Measurements from ENCODE around the gene KDM6B. TPM values are rescaled to one million over a fixed set of nuclear protein-coding genes. Genes with fewer than 3 reads are reported as not detected.

KDM6B gene
- total and polyA plus RNA-seq, 9 of the 15 experiments (the other 6 are each of a cell fraction or from before 2014, with no cell fraction given), result 0.01 to 22.9 (median 2.2) TPM

DNA sequence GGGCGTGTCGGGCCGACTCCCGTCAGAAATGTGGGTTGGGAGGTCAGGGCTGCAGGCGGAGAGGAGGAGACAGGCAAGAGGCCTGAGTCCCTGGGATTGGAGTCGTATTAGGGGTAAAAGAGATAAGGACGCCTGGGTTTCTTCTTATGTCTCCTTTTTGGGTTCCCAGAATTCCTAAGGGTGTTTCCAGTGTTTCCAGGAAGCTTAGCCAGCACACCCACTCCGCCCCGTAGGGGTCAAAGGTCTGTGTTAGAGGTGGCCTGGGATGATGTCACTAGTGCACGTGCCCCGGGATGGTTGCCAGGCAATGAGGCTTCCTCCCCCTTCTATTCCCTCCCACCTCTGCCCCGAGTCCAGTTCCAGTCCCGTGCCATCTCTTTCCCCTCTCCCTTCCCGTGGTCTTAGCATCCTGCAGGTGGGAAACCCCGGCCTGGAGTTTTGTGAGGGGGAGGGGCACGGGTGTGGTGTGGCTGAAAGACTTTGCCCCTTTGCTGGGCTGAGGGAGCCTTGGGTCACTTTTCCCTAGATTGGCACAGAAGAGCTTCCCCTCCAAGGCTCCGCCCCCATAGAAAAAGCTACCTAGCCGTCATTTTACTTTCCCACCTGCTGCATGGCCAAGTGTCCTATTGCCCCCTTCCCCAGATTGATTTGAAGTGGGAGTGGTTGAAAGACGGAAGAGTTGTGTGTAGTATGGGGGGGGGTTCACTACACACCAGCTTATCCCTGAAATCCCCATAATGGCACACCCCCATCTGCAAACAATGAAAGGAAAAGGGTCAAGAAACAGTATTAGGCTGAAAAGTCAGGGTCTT lies 2.8 kb downstream of the KDM6B start (continued):
- TF ChIP-seq TBL1XR1 (IDR thresholded peaks at IDR 0.05; ENCODE audit: low read length in 2 of 2) (peak in 1 of 2 experiments; percentile 79; a peak in 2 of 4 replicates), FOSL1 (tag; conservative IDR thresholded peaks at IDR 0.05) (peak; percentile 57), ESRRA (IDR thresholded peaks at IDR 0.05; ENCODE audit: borderline replicate concordance, low read depth) (peak; percentile 69; the same call in 1 of the 2 replicates), CBFA2T3 (IDR thresholded peaks at IDR 0.05) (peak; percentile 40), CHD2 (IDR thresholded peaks at IDR 0.05; ENCODE audit: low read depth, low read length) (peak; percentile 79), CTBP1 (IDR thresholded peaks at IDR 0.05; ENCODE audit: borderline replicate concordance) (peak; percentile 77; the same call in 1 of the 2 replicates), EWSR1 (IDR thresholded peaks at IDR 0.05; ENCODE audit: borderline replicate concordance, low read depth, partially characterized antibody) (no peak), BHLHE40 (IDR thresholded peaks at IDR 0.05; ENCODE audit: low read length) (peak; percentile 100), CXXC5 (CRISPR knock-in tag; IDR thresholded peaks at IDR 0.05) (peak; percentile 79), MCM2 (IDR thresholded peaks at IDR 0.05; ENCODE audit: low read depth) (no peak), ZEB2 (IDR thresholded peaks at IDR 0.05) (peak; percentile 55; the same call in 1 of the 2 replicates)
- TF ChIP-seq, protein P1, sequence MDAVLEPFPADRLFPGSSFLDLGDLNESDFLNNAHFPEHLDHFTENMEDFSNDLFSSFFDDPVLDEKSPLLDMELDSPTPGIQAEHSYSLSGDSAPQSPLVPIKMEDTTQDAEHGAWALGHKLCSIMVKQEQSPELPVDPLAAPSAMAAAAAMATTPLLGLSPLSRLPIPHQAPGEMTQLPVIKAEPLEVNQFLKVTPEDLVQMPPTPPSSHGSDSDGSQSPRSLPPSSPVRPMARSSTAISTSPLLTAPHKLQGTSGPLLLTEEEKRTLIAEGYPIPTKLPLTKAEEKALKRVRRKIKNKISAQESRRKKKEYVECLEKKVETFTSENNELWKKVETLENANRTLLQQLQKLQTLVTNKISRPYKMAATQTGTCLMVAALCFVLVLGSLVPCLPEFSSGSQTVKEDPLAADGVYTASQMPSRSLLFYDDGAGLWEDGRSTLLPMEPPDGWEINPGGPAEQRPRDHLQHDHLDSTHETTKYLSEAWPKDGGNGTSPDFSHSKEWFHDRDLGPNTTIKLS (IDR thresholded peaks at IDR 0.05; ENCODE audit: borderline replicate concordance, low read depth), result peak; percentile 42; the same call in 1 of the 2 replicates
- TF ChIP-seq, protein P2, sequence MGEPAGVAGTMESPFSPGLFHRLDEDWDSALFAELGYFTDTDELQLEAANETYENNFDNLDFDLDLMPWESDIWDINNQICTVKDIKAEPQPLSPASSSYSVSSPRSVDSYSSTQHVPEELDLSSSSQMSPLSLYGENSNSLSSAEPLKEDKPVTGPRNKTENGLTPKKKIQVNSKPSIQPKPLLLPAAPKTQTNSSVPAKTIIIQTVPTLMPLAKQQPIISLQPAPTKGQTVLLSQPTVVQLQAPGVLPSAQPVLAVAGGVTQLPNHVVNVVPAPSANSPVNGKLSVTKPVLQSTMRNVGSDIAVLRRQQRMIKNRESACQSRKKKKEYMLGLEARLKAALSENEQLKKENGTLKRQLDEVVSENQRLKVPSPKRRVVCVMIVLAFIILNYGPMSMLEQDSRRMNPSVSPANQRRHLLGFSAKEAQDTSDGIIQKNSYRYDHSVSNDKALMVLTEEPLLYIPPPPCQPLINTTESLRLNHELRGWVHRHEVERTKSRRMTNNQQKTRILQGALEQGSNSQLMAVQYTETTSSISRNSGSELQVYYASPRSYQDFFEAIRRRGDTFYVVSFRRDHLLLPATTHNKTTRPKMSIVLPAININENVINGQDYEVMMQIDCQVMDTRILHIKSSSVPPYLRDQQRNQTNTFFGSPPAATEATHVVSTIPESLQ (CRISPR knock-in tag; IDR thresholded peaks at IDR 0.05), result no peak
- TF ChIP-seq, protein P3, sequence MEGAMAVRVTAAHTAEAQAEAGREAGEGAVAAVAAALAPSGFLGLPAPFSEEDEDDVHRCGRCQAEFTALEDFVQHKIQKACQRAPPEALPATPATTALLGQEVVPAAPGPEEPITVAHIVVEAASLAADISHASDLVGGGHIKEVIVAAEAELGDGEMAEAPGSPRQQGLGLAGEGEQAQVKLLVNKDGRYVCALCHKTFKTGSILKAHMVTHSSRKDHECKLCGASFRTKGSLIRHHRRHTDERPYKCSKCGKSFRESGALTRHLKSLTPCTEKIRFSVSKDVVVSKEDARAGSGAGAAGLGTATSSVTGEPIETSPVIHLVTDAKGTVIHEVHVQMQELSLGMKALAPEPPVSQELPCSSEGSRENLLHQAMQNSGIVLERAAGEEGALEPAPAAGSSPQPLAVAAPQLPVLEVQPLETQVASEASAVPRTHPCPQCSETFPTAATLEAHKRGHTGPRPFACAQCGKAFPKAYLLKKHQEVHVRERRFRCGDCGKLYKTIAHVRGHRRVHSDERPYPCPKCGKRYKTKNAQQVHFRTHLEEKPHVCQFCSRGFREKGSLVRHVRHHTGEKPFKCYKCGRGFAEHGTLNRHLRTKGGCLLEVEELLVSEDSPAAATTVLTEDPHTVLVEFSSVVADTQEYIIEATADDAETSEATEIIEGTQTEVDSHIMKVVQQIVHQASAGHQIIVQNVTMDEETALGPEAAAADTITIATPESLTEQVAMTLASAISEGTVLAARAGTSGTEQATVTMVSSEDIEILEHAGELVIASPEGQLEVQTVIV (CRISPR knock-in tag; IDR thresholded peaks at IDR 0.05; ENCODE audit: borderline replicate concordance), result no peak
- TF ChIP-seq, protein P4, sequence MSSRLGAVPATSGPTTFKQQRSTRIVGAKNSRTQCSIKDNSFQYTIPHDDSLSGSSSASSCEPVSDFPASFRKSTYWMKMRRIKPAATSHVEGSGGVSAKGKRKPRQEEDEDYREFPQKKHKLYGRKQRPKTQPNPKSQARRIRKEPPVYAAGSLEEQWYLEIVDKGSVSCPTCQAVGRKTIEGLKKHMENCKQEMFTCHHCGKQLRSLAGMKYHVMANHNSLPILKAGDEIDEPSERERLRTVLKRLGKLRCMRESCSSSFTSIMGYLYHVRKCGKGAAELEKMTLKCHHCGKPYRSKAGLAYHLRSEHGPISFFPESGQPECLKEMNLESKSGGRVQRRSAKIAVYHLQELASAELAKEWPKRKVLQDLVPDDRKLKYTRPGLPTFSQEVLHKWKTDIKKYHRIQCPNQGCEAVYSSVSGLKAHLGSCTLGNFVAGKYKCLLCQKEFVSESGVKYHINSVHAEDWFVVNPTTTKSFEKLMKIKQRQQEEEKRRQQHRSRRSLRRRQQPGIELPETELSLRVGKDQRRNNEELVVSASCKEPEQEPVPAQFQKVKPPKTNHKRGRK (tag; IDR thresholded peaks at IDR 0.05), result no peak
- TF ChIP-seq, protein P5, sequence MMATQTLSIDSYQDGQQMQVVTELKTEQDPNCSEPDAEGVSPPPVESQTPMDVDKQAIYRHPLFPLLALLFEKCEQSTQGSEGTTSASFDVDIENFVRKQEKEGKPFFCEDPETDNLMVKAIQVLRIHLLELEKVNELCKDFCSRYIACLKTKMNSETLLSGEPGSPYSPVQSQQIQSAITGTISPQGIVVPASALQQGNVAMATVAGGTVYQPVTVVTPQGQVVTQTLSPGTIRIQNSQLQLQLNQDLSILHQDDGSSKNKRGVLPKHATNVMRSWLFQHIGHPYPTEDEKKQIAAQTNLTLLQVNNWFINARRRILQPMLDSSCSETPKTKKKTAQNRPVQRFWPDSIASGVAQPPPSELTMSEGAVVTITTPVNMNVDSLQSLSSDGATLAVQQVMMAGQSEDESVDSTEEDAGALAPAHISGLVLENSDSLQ (IDR thresholded peaks at IDR 0.05), result peak; percentile 19; the same call in 1 of the 2 replicates
- TF ChIP-seq, protein P6, sequence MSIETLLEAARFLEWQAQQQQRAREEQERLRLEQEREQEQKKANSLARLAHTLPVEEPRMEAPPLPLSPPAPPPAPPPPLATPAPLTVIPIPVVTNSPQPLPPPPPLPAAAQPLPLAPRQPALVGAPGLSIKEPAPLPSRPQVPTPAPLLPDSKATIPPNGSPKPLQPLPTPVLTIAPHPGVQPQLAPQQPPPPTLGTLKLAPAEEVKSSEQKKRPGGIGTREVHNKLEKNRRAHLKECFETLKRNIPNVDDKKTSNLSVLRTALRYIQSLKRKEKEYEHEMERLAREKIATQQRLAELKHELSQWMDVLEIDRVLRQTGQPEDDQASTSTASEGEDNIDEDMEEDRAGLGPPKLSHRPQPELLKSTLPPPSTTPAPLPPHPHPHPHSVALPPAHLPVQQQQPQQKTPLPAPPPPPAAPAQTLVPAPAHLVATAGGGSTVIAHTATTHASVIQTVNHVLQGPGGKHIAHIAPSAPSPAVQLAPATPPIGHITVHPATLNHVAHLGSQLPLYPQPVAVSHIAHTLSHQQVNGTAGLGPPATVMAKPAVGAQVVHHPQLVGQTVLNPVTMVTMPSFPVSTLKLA (conservative IDR thresholded peaks at IDR 0.05), result peak; percentile 95 to 97

Data from K562 (cell line).